Heart left ventricle (tissue), 13 donors: ENCODE data around the gene SLC38A10.

ENCODE experiments used
- POLR2A ChIP-seq, 2 donors: fragments of 450-650 bp; IDR thresholded peaks; one replicate each; pipeline ENCODE4 v1.6.1; 2017; ENCODE audit warnings: antibody characterized with exemption in 2 of 2, mild to moderate bottlenecking in 2 of 2, moderate library complexity in 2 of 2
- TF ChIP-seq, protein P1 (sequence below), 12 donors: fragments of 200-600 bp; sonication (generic) in 4 of 12; IDR thresholded peaks; one replicate each; pipeline versions ENCODE4 v1.5.0 to v1.8.0; 2018 to 2022; ENCODE audit warnings: antibody characterized with exemption in 12 of 12, mild to moderate bottlenecking in 5 of 12
- donor health status: ischemic (EF 13 %, LVEDD 7.1; RV severe dilation, severe dysfunction).
- donor health status: DM: no; HTN: yes; CAD: no.
- donor health status: DM: no; HTN: no; CAD: no.
- donor health status: ischemic (EF 25% LVEDD 6.9; RV normal size, moderate dysfunction).
- donor health status: ischemic (EF 25% LVEDD 5.7; RV mildly dilated, moderate dysfunction).
- donor health status: ischemic (EF 35%, LVEDD 5.7; RV mildly dilated, moderate dysfunction).
- donor health status: nonischemic (EF 11% LVEDD 7.7; RV severe dilation, severe dysfunction).
- donor health status: DM: yes; HTN: yes; CAD: no.
- donor health status: PGD.
- donor health status: ischemic (EF 29% LVEDD 5.4; RV normal size, mild dysfunction).
- donor health status: nonischemic (EF 23%, LVEDD 6.1; RV moderate dilation, normal function).

DNA sequence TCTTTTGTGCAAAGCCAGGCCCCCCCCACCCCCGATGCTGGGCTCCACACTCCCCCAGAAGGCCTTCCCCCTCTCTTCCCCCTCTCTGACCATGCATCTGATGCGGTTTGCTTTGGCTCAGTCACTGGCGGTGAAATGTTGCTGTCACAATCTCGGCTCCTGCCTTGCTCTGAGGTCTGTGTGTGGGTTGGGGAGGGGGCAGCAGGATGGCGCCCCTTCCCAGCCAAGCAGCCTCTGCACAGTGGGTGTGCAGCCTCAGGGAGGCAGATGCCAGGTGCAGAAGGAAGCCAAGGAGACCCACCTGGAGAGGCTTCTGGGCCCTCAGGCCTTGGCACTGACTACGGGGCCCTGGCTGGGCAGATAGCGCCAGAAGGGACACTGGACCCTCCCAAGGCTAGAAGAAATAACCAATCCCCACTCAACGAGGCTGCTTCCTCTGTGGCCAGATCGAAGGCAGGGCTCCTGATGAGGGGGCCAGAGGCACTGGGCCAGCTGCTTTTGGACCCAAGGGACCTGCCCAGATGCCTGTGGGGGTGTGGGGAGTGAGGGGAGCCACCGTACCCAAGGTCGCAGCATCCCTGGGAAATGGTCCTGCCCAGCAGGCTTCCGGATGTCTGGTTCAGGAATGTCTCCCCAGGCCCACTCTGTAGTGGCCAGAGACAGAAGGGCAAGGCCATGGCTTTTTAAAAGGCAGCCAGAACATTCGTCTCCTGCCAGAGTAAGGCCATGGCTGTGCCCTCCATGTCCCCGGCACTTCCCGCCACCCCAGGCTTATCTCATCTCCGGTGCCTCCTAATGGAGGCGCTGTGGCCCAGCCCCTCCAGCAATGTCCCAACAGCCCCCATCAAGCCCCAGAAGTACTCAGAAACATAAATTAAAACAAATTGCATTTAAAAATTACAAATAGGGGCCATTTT, 43.4 kb upstream of the SLC38A10 start:
- TF ChIP-seq, protein P1, sequence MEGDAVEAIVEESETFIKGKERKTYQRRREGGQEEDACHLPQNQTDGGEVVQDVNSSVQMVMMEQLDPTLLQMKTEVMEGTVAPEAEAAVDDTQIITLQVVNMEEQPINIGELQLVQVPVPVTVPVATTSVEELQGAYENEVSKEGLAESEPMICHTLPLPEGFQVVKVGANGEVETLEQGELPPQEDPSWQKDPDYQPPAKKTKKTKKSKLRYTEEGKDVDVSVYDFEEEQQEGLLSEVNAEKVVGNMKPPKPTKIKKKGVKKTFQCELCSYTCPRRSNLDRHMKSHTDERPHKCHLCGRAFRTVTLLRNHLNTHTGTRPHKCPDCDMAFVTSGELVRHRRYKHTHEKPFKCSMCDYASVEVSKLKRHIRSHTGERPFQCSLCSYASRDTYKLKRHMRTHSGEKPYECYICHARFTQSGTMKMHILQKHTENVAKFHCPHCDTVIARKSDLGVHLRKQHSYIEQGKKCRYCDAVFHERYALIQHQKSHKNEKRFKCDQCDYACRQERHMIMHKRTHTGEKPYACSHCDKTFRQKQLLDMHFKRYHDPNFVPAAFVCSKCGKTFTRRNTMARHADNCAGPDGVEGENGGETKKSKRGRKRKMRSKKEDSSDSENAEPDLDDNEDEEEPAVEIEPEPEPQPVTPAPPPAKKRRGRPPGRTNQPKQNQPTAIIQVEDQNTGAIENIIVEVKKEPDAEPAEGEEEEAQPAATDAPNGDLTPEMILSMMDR (IDR thresholded peaks at IDR 0.05), result no peak
- TF ChIP-seq POLR2A (IDR thresholded peaks at IDR 0.05), result no peak
